SJSA1 (cell line): Measurements from ENCODE around the gene CD93. TPM values are rescaled to one million over a fixed set of nuclear protein-coding genes. Genes with fewer than 3 reads are reported as not detected.

Experiments
- DNase-seq, 2 experiments: peaks; one replicate each; pipeline ENCODE4 v3.0.0-alpha.2; 2015 to 2020; ENCODE audit warnings: low spot score in 2 of 2, low read depth in 1 of 2
- H3K27ac ChIP-seq: fragments of 250-450 bp; sonication (Bioruptor Pico); 2 replicates; pipeline ENCODE4 v1.5.1; 2020; ENCODE audit warnings: mild to moderate bottlenecking, moderate library complexity
- H3K27me3 ChIP-seq: fragments of 250-450 bp; sonication (Bioruptor Pico); replicated peaks from 2 replicates; pipeline ENCODE4 v1.5.1; 2020; ENCODE audit warnings: mild to moderate bottlenecking, moderate library complexity
- H3K36me3 ChIP-seq: fragments of 250-450 bp; sonication (Bioruptor Pico); 2 replicates; pipeline ENCODE4 v1.5.1; 2020; ENCODE audit warnings: mild to moderate bottlenecking
- H3K4me1 ChIP-seq: fragments of 250-450 bp; sonication (Bioruptor Pico); replicated peaks from 2 replicates; pipeline ENCODE4 v1.6.1; 2021; ENCODE audit warnings: mild to moderate bottlenecking
- H3K4me3 ChIP-seq: fragments of 250-450 bp; sonication (Bioruptor Pico); 2 replicates; pipeline ENCODE4 v1.5.1; 2020; ENCODE audit warnings: mild to moderate bottlenecking
- H3K9me3 ChIP-seq: fragments of 250-450 bp; sonication (Bioruptor Pico); replicated peaks from 2 replicates; pipeline ENCODE4 v1.5.1; 2020; ENCODE audit warnings: mild to moderate bottlenecking
- total RNA-seq: library from RNA; depleted of rRNA; stranded (reverse); fragments of >200 nt; shearing (Covaris generic); gene quantifications from 2 replicates; pipeline ENCODE4 v1.2.3, GENCODE V29; 2014

The CD93 gene
- total RNA-seq, 1 experiment from 2014 or later = not detected

DNA sequence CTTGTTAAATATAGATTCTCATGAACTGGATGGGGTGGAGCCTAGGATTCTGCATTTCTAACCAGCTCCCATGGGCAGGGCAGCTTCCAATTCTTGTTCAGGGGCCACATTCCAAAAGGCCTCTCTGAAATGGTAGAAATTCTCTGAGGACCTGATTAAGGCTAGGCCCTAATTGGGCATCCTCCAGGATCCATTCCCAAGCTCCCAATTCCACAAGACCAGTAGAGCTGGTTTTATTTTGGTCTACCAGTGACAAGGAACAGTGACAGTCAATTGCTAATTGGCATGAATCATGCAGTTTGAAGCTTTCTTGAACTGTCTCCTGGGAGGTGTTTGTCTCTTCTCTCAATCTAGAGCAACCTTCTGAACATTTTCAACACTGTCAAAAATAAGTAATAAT lies 39.7 kb downstream of the CD93 start:
- no peak for DNase-seq
- H3K27me3 ChIP-seq = peaks cover 16% of the 10 kb centered on the region
- peaks cover 43% of the 10 kb centered on the region for H3K4me1 ChIP-seq
- H3K9me3 ChIP-seq = no peaks in the 10 kb centered on the region
- no peak overlapping the region for H3K27ac ChIP-seq
- H3K4me3 ChIP-seq = no peak overlapping the region
- no peaks in the 10 kb centered on the region for H3K36me3 ChIP-seq

DNA sequence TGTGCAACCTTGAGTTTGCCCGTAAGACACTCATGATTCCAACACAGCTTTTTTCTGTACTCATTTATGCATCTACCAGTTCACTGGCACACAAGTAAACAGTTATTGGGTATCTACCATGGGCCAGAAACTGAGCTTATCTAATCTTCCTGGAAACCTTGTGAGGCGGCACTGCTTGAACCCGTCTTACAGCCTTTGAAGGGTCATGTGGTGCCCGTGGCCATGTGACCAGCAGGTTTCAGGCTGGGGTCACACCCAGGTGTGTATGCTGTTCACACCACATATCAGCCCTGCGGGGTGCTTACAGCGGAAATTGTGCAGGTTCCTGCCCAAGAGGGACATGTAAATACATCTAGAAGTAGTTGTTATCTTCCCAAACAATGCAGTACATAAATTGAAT lies 42.7 kb downstream of the CD93 start:
- peaks cover 16% of the 10 kb centered on the region for H3K27me3 ChIP-seq
- no peak overlapping the region for H3K27ac ChIP-seq
- peaks cover 14% of the 10 kb centered on the region for H3K4me1 ChIP-seq
- H3K36me3 ChIP-seq = no peaks in the 10 kb centered on the region
- no peak overlapping the region for H3K4me3 ChIP-seq
- no peaks in the 10 kb centered on the region for H3K9me3 ChIP-seq
- DNase-seq = no peak

DNA sequence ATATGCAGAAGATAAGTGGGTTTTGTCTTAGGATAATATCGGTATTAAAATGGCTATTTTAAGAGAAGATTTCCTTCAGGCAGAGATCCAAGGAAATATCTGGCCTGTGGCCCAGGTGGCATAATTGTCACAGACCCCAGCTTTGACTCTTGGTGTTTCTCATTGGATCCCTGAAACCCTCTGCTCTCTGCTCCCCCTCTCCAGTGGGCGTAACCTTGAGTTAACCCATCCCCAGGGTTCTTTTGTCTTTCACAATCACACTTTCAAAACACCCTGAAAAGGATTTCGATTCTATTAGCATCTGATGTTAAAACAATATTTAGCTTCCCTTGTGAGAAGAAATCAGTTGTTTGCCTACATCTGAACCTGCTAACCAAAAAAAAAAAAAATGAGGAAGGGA lies 43.9 kb downstream of the CD93 start:
- peaks cover 16% of the 10 kb centered on the region for H3K27me3 ChIP-seq
- no peaks in the 10 kb centered on the region for H3K36me3 ChIP-seq
- 0 out of 2 replicates have a peak, but pooled peaks cover 6% of the 10 kb centered on the region for H3K4me1 ChIP-seq
- no peaks in the 10 kb centered on the region for H3K9me3 ChIP-seq
- H3K4me3 ChIP-seq = no peak overlapping the region
- no peak for DNase-seq
- H3K27ac ChIP-seq = no peak overlapping the region

DNA sequence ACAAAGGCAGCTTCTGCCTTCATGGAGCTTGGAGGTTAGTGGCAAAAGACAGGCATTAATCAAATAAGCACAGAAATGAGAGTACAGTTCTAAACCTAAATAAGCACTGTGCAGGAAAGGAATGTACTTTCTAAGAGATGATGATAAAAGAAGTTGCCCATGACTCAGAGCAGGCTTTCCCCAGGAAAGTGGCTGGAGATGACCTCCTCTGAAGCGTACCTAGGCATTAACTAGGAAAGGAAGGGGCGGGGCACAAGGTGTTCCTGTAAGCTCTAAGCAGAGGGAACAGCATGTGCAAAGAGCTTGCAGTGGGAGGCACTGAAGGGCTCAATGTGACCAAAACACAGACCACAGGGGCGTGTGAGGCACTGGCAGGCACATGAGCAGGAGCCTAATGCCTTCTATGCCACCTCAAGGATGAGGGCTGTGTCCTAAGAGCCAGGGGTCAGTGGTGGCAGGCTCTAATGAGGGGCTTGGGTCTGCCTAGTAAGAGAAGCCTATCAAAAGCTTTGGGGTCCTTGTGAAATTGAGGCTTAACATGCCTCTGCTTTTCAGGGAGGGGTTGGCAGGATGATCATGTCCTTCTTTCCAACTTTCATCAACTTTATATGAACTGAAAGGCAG lies 46.1 kb downstream of the CD93 start:
- Histone ChIP-seq H3K9me3 (no peaks in the 10 kb centered on the region), H3K4me1 (no peaks in the 10 kb centered on the region), H3K27ac (no peak overlapping the region), H3K36me3 (no peaks in the 10 kb centered on the region), H3K27me3 (peaks cover 18% of the 10 kb centered on the region), H3K4me3 (no peak overlapping the region)
- DNase-seq = no peak

DNA sequence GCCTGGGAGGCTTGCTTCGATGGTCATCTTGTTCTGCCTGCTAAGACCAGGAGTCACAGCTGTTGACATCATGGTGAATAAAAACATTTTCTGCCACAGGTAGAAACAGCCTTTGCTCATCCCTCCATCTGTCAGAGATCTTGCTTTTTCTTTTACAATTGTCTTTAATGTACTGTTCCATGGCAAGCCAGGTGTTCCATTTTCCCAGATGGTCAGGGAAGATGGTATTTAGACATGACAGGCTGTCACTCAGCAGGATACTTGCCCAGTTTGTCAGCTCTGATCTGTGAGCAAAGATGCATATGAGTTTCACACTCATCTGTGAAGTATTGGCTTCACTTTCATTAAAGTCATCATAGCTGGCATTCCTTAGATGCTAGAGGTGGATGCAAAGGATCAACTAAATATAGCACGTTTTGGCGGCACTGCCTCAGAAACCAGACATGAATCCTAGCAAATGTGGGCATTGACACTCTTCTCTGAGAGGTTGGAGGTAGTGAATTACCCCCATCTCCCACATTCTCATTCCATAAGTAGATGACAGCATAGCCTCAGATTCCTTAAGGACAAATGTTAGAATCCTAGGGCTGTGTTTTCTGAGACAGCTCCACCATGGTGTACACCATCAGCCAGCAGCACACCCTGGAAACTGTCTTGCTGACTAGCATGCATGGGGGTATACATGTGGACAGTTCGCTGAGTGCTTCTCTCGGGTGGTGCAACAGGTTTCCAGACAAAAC lies 46.8 kb downstream of the CD93 start:
- no peak overlapping the region for H3K4me3 ChIP-seq
- DNase-seq = no peak
- H3K36me3 ChIP-seq = no peaks in the 10 kb centered on the region
- H3K4me1 ChIP-seq = no peaks in the 10 kb centered on the region
- peaks cover 25% of the 10 kb centered on the region for H3K27me3 ChIP-seq
- H3K9me3 ChIP-seq = no peaks in the 10 kb centered on the region
- no peak overlapping the region for H3K27ac ChIP-seq

DNA sequence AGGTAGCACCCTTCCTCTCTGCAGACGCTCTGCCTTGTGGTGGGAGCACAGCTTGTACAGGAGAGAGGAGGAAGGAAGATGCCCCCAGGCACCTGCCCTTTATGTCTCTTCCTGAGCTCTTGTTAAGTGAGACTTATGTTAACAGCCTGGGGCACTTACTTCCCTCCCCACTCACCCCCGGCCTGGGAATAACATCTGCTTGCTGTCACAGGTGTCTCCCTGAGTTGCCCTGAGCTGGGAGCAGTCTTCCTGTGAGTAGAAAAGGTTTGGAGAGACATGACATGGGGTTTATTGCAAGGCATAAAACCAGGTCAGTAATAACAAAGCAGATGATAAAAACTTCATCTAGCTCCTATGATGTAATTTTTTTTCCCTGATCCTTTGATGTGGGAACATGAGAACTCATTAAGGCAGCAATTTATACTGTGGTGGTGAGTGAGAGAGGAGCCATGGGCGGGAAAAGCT lies 49.1 kb downstream of the CD93 start:
- Histone ChIP-seq H3K9me3 (no peaks in the 10 kb centered on the region), H3K27ac (no peak overlapping the region), H3K27me3 (peaks cover 28% of the 10 kb centered on the region), H3K36me3 (no peaks in the 10 kb centered on the region), H3K4me1 (no peaks in the 10 kb centered on the region), H3K4me3 (no peak overlapping the region)
- no peak for DNase-seq

DNA sequence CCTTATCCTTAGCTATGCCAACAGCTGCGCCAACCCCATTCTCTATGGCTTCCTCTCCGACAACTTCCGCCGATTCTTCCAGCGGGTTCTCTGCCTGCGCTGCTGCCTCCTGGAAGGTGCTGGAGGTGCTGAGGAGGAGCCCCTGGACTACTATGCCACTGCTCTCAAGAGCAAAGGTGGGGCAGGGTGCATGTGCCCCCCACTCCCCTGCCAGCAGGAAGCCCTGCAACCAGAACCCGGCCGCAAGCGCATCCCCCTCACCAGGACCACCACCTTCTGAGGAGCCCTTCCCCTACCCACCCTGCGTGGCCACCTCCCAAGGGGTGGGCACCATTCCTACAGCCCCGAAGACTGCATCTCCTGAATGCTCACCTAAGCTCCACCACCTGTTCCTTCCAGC lies 49.8 kb downstream of the CD93 start:
- no peak for DNase-seq
- H3K4me1 ChIP-seq = no peaks in the 10 kb centered on the region
- peaks cover 25% of the 10 kb centered on the region for H3K27me3 ChIP-seq
- H3K36me3 ChIP-seq = no peaks in the 10 kb centered on the region
- H3K4me3 ChIP-seq = no peak overlapping the region
- H3K27ac ChIP-seq = no peak overlapping the region
- no peaks in the 10 kb centered on the region for H3K9me3 ChIP-seq

DNA sequence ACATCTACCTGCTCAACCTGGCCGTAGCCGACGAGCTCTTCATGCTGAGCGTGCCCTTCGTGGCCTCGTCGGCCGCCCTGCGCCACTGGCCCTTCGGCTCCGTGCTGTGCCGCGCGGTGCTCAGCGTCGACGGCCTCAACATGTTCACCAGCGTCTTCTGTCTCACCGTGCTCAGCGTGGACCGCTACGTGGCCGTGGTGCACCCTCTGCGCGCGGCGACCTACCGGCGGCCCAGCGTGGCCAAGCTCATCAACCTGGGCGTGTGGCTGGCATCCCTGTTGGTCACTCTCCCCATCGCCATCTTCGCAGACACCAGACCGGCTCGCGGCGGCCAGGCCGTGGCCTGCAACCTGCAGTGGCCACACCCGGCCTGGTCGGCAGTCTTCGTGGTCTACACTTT lies 50.4 kb downstream of the CD93 start:
- H3K27ac ChIP-seq = no peak overlapping the region
- no peak for DNase-seq
- no peaks in the 10 kb centered on the region for H3K36me3 ChIP-seq
- H3K4me3 ChIP-seq = no peak overlapping the region
- no peaks in the 10 kb centered on the region for H3K9me3 ChIP-seq
- no peaks in the 10 kb centered on the region for H3K4me1 ChIP-seq
- H3K27me3 ChIP-seq = peaks cover 25% of the 10 kb centered on the region

DNA sequence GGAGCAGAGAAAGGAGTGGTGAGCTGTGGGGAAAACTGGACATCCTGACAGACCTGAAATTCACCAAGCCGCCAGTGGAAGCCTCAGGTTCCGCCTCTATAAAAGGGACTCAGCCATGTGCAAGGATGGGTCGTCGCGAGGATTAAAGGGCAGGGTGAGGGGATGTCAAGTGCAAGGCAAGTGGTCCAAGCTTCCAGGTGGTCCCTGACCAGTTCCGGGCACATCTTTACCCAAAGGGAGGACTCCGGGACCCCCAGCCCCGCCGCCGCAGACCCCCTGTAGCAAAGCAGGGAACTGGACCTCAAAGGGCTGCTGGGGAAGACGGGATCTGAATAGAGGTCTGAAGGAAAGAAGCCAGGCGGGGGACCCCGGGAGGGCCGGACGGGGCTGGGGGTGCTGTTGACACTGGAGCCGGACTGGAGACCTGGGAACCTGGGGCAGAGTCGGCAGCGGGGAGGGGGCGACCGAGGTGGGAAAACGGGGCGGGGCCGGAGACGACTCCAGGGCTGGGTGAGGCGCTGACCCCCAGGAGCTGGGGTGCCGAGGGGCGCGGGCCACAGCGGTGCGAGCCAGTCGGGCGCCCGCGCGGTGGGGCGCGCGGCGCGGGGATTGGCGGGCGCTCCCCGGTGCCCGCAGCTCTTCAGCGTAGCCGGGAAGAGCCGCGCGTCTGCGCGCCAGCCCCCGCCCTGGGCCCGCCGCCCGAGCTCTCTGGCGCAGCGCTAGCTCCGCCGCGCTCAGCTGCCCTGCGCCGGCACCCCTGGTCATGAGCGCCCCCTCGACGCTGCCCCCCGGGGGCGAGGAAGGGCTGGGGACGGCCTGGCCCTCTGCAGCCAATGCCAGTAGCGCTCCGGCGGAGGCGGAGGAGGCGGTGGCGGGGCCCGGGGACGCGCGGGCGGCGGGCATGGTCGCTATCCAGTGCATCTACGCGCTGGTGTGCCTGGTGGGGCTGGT lies 51.1 kb downstream of the CD93 start, which contains the start of gene SSTR4:
SSTR4 (plus strand) TSS at position 592 of the 951 bp plus-strand sequence; CDS start at position 764, 172 bp downstream.
- Histone ChIP-seq H3K27ac (no peak within 1 kb of the TSS), H3K4me3 (no peak within 1 kb of the TSS), H3K27me3 (peaks cover 25% of the 10 kb centered on the region), H3K4me1 (no peaks in the 10 kb centered on the region), H3K36me3 (no peaks in the 10 kb centered on the region), H3K9me3 (no peaks in the 10 kb centered on the region)
- DNase-seq = no peak

DNA sequence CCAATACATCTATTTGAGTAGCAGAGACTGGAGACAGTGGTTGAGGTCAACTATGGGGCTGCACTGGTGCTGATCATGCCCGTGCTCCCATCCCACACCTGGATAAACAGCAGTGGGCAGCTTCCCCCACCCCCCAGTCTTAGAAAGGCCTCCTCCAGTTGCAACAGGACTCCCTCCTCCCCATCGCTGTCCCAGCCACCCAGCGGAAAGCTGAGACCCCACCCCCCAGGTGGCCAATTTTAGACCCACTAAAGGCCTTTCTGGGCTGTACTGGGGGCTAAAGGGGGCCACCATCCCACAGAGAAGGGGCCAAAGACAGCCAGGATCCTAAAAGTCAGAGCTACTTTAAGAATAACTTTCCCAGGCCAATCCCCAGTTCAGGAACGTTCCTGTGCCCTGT lies 52.2 kb downstream of the CD93 start:
- Histone ChIP-seq H3K9me3 (no peaks in the 10 kb centered on the region), H3K27ac (no peak overlapping the region), H3K4me3 (no peak overlapping the region), H3K36me3 (no peaks in the 10 kb centered on the region), H3K27me3 (peaks cover 25% of the 10 kb centered on the region), H3K4me1 (no peaks in the 10 kb centered on the region)
- no peak for DNase-seq

DNA sequence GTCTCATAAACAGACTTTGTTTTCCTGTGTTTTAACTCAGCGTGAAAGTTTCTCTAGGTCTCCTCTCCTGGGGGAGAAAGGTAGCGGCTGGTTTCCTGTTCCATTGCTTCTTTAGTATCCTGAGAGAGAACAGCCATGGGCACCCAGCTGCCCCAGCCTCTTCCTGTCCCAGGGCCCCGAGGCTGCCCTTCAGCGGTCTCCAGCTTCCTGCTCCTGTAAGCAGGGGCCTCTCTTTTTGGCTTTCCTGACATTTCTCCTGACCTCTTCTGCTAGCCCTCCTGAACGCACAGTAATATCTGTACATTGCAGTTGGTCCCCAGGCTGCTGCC lies 53.4 kb downstream of the CD93 start:
- no peak overlapping the region for H3K27ac ChIP-seq
- H3K27me3 ChIP-seq = peaks cover 24% of the 10 kb centered on the region
- H3K4me1 ChIP-seq = no peaks in the 10 kb centered on the region
- no peak for DNase-seq
- H3K4me3 ChIP-seq = no peak overlapping the region
- H3K36me3 ChIP-seq = no peaks in the 10 kb centered on the region
- no peaks in the 10 kb centered on the region for H3K9me3 ChIP-seq

DNA sequence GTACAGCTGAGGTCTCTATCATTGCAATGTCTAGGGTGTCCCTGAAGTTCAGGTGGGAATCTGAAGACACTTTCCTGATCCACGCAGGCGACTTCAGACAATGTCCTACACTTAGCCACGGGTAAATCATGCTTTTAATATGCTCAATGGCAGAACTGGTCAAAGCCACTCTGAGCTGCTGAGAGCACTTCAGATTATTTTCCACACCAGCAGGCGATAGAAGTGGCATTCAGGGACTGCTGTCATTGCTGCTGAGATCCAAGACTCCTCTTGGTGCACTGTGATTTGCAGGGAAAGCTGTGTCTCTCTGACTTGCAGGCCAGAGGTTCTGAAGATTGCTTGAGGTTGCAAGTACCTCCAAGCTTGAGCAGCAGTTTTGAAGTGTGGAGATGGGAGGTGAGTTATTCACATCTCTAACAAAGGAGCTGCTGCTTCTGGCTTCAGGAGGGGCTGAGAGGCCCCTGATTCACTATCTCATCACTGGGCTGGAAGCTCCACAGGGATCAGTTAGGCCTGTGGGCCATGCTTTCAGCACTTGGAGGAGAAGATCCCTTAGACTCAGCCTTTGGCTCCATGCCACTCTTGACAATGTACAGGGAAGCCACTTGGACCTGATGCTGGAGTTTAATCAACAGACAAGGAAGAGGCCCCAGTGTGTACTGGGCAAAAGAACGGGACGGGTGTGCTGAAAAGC lies 53.9 kb downstream of the CD93 start:
- no peaks in the 10 kb centered on the region for H3K36me3 ChIP-seq
- H3K4me1 ChIP-seq = no peaks in the 10 kb centered on the region
- no peak for DNase-seq
- H3K4me3 ChIP-seq = no peak overlapping the region
- H3K27me3 ChIP-seq = peaks cover 20% of the 10 kb centered on the region
- H3K27ac ChIP-seq = no peak overlapping the region
- no peaks in the 10 kb centered on the region for H3K9me3 ChIP-seq

DNA sequence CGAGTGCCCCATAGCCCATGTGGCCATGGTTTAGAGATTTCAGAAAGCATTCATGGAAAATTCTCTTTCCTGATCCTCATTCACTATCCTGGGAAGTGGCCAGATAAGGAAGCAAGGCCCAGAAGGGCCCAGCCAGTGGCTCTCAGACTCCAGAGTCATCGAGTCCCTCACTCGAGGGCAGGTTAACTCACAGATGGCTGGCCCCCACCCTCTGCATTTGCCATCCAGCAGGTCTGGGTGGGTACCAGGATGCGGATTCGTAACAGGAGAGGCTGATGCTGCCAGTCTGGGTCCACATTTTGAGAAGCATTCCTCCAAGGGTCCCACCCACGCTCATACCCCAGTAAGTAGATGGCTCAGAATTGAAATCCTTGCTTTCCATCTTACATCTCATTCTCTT lies 54.8 kb downstream of the CD93 start:
- Histone ChIP-seq H3K36me3 (no peaks in the 10 kb centered on the region), H3K4me3 (no peak overlapping the region), H3K27me3 (peaks cover 20% of the 10 kb centered on the region), H3K4me1 (no peaks in the 10 kb centered on the region), H3K9me3 (no peaks in the 10 kb centered on the region), H3K27ac (no peak overlapping the region)
- DNase-seq = no peak
